ENCODE data around the gene PRAC1.
A peak's percentile ranks its signal among the peaks of the same experiment; 100 is the strongest.

PRAC1 gene

GRCh38 chr17:48692049-48692448 is 30.3 kb downstream of the PRAC1 start:
- no peak for DNase-seq

- no peak for DNase-seq
Observed at GRCh38 chr17:48690655-48691054, 31.7 kb downstream of the PRAC1 start.

GRCh38 chr17:48681609-48682008 is 40.7 kb downstream of the PRAC1 start:
- DNase-seq: no peak

- no peak for DNase-seq
Observed at GRCh38 chr17:48679385-48680096, 42.8 kb downstream of the PRAC1 start.

GRCh38 chr17:48678141-48678971 is 44.0 kb downstream of the PRAC1 start:
- DNase-seq: peak; percentile 68

- DNase-seq: no peak
Observed at GRCh38 chr17:48676963-48677558, 45.3 kb downstream of the PRAC1 start.

GRCh38 chr17:48672340-48672739 is 50.0 kb downstream of the PRAC1 start:
- DNase-seq: no peak

Measured in CD4-positive, alpha-beta T cell treated with Interleukin-12 subunit alpha and Interleukin-12 subunit beta, for 1 hour (primary cell).